Measurements from ENCODE around the gene PHF10.
A peak's percentile ranks its signal among the peaks of the same experiment; 100 is the strongest.

The PHF10 gene

DNA sequence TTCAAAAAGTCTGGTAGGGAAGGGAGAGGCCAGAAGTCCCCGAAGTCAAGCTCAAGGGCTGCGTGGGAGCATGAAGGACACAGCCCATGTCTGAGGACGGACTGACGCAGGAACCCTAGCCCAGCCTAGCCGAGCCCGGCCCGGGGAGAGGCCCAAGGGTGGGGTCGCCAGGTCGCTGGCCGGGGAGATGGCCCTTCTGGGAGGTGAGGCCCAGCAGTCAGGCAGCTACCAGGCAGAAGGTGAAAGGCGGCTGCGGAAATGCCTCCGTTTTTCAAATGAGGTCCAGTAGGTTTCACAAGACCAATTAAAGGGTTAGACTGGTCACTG, 67.1 kb downstream of the PHF10 start:
- TF ChIP-seq, protein P1, sequence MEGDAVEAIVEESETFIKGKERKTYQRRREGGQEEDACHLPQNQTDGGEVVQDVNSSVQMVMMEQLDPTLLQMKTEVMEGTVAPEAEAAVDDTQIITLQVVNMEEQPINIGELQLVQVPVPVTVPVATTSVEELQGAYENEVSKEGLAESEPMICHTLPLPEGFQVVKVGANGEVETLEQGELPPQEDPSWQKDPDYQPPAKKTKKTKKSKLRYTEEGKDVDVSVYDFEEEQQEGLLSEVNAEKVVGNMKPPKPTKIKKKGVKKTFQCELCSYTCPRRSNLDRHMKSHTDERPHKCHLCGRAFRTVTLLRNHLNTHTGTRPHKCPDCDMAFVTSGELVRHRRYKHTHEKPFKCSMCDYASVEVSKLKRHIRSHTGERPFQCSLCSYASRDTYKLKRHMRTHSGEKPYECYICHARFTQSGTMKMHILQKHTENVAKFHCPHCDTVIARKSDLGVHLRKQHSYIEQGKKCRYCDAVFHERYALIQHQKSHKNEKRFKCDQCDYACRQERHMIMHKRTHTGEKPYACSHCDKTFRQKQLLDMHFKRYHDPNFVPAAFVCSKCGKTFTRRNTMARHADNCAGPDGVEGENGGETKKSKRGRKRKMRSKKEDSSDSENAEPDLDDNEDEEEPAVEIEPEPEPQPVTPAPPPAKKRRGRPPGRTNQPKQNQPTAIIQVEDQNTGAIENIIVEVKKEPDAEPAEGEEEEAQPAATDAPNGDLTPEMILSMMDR (IDR thresholded peaks at IDR 0.05; ENCODE audit: low read depth, low read length): no peak
- DNase-seq (ENCODE audit: extremely low read depth, low read depth): no peak

DNA sequence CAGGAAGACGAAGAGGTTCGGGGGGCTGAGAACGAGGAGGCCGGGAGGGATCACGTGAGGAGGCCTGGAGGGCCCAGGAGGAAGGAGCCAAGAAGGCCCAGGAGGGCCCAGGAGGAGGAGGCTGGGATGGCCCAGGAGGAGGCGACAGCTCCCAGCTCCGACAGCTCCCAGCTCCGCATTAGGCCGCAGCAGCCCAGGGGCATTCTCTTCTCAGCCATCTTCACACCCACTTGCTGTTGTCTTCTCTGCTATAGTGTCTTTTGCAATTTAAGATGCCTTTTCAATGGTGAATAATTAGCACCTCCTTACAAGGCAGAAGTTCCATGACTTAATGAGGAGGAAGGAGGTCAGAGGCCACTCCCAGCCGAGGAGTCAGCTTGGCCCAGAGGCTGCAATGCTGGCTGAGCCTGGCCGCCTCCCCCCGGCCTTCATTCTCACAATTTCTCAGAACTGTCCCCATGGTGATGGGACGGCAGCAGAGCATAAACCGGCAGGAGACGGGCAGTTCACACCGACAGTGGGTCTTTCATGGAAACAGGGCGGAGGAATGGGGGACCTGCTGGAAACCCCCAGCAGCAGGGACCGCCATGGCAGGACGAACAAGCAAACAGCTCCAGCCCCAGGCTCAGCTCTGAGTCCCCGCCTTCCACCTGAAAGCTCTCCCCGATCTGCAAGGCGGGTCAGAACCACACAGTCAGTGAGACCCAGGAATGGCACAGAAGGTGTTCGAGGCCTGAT, 67.6 kb downstream of the PHF10 start:
- TF ChIP-seq, protein P1 (IDR thresholded peaks at IDR 0.05; ENCODE audit: low read depth, low read length): no peak

DNA sequence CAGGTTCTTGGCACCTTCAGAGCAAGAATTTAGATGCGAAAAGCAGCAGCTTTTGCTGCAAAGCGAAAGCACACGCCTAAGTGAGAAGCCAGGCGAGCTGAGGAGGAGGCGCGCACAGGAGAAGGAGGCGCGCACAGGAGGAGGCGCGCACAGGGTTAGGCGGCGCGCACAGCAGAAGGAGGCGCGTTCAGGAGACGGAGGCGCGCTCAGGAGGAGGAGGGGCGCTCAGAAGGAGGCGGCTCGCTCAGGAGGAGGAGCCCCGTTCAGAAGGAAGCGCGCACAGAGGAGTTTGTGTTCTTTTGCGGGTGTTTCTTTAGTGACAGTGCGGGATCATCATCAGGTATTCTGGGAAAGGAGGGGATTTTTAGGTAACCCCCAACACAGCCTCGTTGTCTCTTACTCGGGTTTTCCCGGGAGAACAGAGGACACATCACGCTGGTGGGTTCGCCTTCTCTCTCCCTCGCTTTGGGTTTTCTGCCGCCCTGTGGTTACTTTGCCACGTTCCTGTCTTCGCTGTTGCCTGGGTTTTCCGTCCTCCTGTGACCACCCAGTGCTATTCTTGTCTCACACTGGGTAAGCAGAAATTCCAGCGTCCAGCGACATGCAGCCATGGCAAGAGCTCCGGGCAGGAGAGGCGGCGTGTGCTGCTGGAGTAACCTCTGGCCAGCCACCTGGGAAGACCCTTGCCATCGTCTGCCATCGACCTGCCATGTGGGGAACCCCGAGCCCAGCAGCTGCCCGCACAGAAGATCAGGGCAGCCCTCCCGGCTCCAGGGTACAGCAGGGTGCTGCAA, 69.5 kb downstream of the PHF10 start:
- peak; percentile 29 for DNase-seq (ENCODE audit: extremely low read depth, low read depth)
- TF ChIP-seq, protein P1 (IDR thresholded peaks at IDR 0.05; ENCODE audit: low read depth, low read length): peak; percentile 42

More for the DNA sequence above, 67.6 kb downstream of the PHF10 start:
- no peak for DNase-seq (ENCODE audit: extremely low read depth, low read depth)
